OCI-LY7 (cell line): ENCODE results near the gene DPH1.

Experiments
- CTCF ChIP-seq: fragments of 200-600 bp; sonication (generic); conservative IDR thresholded peaks from 2 replicates; pipeline ENCODE4 v1.5.1; 2014; ENCODE audit warnings: mild to moderate bottlenecking, antibody characterized with exemption, low read length, moderate library complexity, mixed read lengths
- EZH2phosphoT487 ChIP-seq: fragments of 200-600 bp; sonication (generic); IDR thresholded peaks from 2 replicates; pipeline ENCODE4 v1.6.1; 2018; ENCODE audit warnings: low read depth, borderline replicate concordance, mild to moderate bottlenecking, mixed run types, antibody characterized with exemption, low read length, moderate library complexity, mixed read lengths

GRCh38 chr17:2074919-2075318 is 45.0 kb downstream of the DPH1 start:
- no peak for TF ChIP-seq CTCF
- no peak for TF ChIP-seq EZH2phosphoT487
